HG02870 (cell line): Measurements from ENCODE around the gene CTNND1.

Experiments used
- ATAC-seq: cut with Tn5 transposase; IDR thresholded peaks from one replicate; pipeline ENCODE4 v1.9.1; 2021; ENCODE audit warnings: mild to moderate bottlenecking, moderate library complexity; ENCODE audit not compliant: unreplicated experiment

CTNND1 gene

DNA sequence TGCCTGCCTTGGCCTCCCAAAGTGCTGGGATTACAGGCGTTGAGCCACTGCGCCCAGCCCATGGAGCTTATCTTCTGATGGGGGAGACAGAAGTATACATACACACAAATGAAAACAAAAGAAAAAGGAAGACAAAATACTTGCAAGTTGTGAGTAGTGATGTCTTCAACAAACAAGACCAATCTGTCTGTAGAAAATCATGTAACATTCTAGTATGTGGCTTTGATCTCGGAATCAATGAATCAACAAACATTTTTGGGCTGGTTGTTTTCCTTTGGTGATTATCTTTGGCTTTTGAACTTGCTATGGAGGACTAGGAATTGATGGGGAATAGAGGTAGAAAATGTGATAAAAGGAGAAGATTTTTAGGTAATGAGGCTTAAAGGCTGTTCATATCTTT, 3.4 kb upstream of the CTNND1 start:
- ATAC-seq, result no peak

DNA sequence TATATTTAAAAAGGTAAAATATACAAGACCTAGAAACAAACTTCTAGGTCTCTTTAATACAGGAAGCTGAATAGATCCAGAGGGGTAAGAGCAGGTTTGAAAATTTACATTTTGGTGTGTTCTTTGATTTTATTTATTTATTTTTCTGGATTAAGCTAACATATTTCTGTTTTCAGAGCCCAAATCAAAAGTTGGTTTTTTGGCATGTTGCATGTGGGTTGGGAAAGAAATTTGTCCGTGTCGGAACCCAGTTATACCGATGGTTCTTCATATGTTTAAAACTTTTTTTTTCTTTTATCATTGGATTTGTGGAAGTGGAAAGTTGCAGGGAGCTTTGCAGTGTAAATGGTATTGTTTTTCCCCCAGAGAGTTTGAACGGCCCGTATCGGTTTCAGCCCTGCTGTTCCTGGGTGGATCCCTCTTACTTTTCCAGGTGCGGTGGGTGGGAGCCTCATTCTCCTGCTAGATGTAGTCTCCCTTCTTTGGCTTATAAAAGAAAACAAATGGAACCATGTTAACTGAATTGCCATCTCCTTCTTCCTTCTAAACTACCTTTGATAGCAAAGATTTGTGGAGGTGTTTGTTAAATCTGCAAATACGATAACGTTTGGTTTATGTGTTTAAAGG, 746 bp downstream of the CTNND1 start:
- ATAC-seq, result no peak

DNA sequence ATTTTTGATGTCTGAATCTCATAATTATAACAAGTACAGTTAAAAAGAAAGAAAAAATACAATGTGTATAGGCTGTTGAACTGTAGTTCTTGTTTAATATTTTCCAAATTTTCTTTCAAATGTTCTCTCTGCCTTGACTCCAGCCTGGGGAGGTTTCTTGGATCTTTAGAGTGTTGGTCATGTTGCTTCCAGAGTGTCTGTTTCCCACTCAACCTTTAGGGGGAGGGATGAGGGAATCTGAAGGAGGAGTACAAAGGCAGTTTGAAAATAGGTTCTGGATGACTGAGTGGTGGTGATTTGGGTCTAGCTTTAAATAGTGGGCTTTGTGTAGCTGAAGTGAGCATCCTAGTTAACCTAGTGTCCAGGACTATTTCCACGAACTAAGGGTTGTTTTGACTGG, 2.0 kb downstream of the CTNND1 start:
- ATAC-seq, result no peak

- no peak for ATAC-seq
Measured at GRCh38 chr11:57764021-57764420, 2.4 kb downstream of the CTNND1 start.

GRCh38 chr11:57764566-57764965, 3.0 kb downstream of the CTNND1 start:
- no peak for ATAC-seq

DNA sequence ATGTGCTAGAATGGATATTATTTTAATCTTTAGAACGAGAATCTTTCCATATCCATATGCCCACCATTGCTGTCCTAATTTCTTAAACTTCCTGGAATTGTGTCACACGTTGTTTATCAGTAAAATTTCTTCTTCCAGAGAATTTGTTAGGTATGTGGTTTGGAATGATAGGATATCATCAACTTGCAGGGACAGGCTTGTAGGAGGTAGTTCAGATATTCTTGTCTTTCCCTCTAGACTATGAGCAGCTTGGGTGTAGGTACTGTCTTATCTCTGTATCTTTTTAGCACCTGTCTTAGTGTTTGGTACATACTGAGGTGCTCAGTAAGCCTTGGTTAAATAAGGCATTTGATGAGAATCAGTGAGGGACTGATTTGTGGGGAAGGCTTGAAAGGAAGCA, 3.4 kb downstream of the CTNND1 start:
- no peak for ATAC-seq

GRCh38 chr11:57770793-57771192, 9.2 kb downstream of the CTNND1 start:
- no peak for ATAC-seq

GRCh38 chr11:57771365-57771764, 9.8 kb downstream of the CTNND1 start:
- no peak for ATAC-seq

DNA sequence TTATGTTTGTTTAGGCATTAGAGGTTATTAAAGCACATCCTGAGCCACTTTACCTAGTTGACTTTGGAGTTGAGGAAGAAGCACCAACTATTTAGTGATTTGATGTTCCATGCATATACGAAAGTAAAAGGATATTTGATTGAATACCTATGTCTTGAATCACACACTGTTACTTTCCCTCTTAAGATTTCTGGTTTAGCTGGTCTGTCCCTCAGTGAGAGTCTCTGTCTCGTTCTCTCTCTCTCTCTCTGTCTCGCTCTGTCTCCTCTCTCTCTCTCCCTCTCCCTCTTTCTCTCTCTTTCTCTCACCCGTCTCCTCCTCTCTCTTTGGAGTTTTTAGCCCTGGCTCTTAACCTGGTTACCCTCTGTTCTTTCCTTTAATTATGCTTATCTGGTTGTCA, 11.0 kb downstream of the CTNND1 start:
- ATAC-seq, result no peak

DNA sequence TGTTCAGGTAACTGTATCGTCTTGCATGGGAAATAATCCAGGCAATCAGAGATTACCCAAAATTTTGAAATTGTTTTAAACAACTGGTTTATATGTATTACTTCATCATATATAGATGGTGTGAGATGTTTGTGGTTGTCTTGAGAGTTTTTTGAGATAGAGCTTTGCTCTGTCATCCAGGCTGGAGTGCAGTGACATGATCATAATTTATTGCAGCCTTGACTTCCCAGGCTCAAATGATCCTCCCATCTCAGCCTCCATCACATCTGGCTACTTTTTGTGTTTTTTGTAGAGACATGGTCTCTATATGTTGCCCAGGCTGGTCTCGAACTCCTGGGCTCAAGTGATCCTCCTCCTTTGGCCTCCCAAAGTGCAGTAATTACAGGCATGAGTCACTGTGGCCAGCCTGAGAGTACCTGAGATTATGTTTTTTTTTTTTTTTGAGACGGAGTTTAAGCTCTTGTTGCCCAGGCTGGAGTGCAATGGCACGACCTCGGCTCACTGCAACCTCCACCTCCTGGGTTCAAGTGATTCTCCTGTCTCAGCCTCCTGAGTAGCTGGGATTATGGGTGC, 11.5 kb downstream of the CTNND1 start:
- no peak for ATAC-seq

- no peak for ATAC-seq
Measured at GRCh38 chr11:57775491-57775890, 13.9 kb downstream of the CTNND1 start.

DNA sequence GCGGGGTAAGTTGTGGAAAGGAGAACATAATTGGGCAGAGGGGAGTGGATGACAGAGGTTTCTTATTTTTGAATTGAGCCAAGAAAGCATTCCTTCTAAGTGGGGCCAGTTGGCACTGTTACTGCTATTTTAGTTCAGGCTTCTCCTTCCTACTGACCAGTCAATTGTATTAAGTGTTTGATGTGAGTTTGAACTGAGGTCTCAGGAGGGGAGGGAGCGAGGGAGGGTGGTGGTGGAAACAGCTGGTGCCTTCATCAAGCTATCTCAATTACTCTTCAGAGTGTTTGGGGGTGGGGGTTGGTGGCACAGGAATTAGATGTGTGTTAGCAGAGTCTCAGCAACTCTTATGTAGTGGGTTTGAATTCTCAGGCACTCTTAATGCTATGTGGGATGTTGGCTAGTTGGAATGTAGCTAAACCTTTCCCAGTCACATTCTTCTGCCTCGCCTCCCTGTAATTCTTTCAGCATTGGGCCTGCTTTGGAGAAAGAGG, 14.5 kb downstream of the CTNND1 start:
- ATAC-seq, result no peak

GRCh38 chr11:57776577-57777210, 15.1 kb downstream of the CTNND1 start:
- no peak for ATAC-seq

DNA sequence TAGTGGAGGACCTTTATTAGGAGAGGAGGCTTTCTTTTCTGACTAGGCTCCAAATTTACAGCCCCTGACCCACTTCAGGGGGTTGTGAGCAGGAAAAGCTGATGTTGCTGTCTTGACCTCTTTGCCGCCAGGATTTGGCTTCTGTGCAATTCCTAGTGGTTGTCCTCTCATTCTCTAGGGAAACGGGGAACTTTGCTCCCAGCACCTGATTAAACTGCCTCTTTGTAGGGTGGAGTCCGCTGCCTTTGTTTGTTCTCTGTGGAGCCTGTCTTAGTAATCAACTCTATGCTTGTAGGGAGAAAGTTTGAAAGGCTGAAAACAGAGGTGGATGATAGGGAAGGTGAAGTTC, 16.3 kb downstream of the CTNND1 start:
- no peak for ATAC-seq

DNA sequence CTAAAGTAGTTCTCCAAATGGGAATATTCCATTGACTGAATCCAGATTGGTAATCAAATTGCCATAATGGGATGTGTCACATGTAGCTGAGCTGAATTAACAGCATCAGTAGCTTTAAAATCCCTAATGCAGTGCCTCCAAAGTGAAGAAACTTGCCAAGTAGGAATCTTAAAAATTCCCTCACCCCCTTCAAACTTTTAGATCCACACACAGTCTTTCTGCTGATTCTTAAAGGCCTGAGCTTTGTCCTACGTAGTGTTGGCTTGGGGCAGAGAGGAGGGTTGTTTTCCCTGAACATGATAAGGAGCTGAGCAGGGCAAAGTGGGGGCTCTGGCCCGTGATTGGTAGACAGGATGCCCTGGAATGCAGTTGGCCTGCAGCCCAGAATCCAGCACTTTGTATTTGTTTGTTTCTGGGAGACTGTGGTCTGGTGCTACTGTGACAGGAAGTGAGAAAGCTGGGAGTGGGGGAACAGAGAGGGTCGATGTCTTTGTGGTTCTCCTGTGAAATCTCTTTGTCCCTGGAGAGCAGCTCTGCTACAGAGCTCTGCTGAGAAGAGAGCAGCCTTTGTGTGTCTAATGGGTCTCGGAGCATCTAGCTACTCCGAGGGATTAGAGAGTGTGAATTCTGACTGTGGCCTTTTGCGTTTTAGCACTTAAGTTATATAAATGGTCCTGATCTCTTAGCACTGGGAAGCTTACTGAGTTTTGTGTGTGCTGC, 16.9 kb downstream of the CTNND1 start:
- ATAC-seq, result no peak

GRCh38 chr11:57779276-57779675, 17.7 kb downstream of the CTNND1 start:
- no peak for ATAC-seq

- no peak for ATAC-seq
Measured at GRCh38 chr11:57781529-57781943, 19.9 kb downstream of the CTNND1 start.

GRCh38 chr11:57785072-57785471, 23.5 kb downstream of the CTNND1 start:
- ATAC-seq, result peak; percentile 61

DNA sequence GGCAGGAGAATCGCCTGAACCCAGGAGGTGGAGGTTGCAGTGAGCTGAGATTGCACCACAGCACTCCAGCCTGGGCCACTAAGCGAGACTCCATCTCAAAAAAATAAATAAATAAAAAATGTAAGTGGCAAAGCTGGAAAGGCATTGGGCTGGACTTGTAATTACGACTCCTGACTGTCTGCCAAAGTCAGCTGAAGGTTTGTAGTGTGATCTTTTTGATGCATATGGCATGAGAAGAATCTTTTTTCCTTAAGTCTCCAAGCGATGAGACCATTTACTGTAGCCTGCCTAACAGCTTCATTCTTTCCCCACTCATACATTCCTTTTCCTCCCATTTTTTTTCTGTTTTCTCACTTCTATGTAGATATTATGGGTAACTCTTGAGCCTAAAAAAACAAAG, 24.8 kb downstream of the CTNND1 start:
- ATAC-seq, result no peak

DNA sequence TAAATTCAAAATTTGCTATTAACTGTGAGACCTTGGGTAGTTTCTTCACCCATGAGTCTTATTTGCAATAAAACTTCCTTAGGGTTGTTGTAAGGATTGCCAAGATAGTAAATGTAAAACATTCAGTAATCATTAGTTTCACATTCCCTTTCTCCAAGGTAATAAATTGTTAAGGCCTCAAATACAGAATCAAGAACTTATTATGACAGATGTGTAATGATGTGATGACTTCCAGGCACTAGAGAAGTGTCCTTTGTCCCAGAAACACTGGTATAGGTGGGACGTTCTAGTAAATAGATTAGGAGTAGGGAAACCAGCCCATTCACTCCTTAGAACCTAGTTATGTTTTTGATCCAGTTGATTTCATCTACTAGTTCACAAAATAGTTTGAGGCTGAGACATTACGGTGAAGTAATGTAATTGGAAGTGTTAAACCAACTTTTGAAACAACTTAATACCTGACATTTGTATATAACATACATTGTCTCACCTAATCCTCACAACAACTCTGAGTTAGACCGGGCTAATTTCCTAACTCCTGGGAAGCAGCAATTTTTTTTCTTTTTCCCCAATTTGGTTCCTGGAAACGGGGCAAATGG, 25.5 kb downstream of the CTNND1 start:
- ATAC-seq, result no peak

GRCh38 chr11:57787920-57788702, 26.5 kb downstream of the CTNND1 start:
- peak; percentile 34 for ATAC-seq
